Measurements from ENCODE around the gene ZNF644.
"Not testable (repeated sequence)": the region's sequence is repeated elsewhere in the genome, so short reads cannot be mapped to it uniquely, and the experiment has no call there.

ZNF644 gene

DNA sequence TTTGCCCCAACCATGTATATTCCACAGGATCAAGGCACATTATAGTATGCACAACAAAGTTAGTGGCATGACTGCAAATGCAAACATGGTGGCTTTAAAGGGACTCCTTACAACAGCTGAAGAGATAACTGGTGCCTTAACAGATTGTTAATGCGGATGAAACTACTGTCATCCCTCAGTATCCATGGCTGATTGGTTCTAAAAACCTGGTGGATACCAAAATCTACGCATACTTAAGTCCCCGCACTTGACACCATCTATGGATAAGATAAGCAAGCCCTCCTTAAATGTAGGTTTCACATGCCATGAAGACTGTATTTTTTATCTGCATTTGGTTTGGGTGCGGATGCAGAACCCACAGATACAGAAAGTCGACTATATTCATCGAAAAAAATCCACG is 73.5 kb downstream of the ZNF644 start:
- Mint-ChIP-seq H3K4me1 (no peaks in the 10 kb centered on the region), H3K9me3 (no peaks in the 10 kb centered on the region), H3K36me3 (peaks cover 12% of the 10 kb centered on the region), H3K27me3 (no peaks in the 10 kb centered on the region), H3K4me3 (no peak overlapping the region), H3K27ac (no peak overlapping the region)
- no peak for DNase-seq
- CTCF ChIA-PET = no interaction called here

DNA sequence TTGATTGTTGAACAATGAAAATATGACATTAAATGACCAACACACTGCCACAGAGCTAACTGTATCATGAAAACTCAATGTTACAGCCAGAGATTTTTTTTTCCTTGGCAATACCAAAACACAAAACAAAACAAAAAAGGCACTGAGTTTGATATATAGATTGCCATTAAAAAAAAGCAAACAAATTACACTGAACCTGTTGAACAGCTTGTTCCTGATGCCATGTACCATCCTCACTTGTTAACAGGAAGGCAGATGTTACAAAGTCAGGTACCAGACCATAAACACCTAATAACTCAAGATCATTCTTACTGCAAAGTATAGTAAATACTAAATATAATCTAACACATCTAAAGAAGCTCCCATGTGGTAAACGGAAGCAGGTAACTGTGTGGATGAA is 75.2 kb downstream of the ZNF644 start:
- CTCF ChIA-PET = interaction anchor here (0.5 kb wide), 1 partner anchor 103 kb away, joined by 3 read pairs; no protein-coding TSS in a partner anchor
- H3K9me3 Mint-ChIP-seq = no peaks in the 10 kb centered on the region
- no peaks in the 10 kb centered on the region for H3K4me1 Mint-ChIP-seq
- DNase-seq = no peak
- peaks cover 4% of the 10 kb centered on the region for H3K36me3 Mint-ChIP-seq
- H3K4me3 Mint-ChIP-seq = no peak overlapping the region
- no peaks in the 10 kb centered on the region for H3K27me3 Mint-ChIP-seq
- H3K27ac Mint-ChIP-seq = no peak overlapping the region

DNA sequence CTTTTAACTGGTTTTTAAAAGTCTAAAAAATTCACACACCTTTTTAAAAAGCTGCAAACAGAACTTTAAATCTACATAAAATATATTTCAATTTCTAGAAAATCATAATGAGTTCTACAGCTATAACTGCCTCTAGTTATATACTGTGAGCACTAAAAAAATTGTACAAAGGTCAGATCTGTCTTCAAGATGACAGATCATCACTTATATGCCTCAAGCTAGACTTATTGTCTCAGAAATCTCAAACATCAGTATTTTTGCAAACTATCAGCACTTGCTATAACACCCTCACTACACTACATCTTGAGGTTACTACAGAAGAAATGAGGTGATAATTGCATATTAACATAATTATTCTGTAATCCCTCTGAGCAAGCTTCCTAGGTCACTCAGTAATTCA is 76.5 kb downstream of the ZNF644 start:
- CTCF ChIA-PET = interaction anchor here (0.6 kb wide), 1 partner anchor 339 kb away, joined by 3 read pairs; no protein-coding TSS in a partner anchor
- Mint-ChIP-seq H3K4me3 (no peak overlapping the region), H3K4me1 (no peaks in the 10 kb centered on the region), H3K9me3 (no peaks in the 10 kb centered on the region), H3K36me3 (peaks cover 13% of the 10 kb centered on the region), H3K27me3 (no peaks in the 10 kb centered on the region), H3K27ac (no peak overlapping the region)
- DNase-seq = no peak

DNA sequence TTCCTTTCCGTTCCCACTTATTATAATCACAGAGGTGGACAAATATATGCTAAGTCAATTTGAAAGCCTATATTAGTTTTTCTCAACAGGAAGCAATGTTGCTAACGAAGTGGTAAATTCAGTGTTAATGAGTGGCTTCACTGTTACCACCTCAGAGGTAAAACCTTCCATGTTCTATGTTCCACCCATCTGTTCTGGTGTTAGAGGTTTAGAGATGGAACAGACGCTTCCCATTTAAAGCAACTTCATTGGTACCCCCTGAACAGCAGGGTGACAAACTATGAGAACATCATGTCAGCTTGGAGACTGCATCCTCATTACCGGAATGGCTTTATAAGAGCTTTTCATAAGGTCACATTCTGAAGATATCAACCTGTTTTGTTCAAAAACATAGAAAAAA is 77.9 kb downstream of the ZNF644 start:
- CTCF ChIA-PET = no interaction called here
- H3K4me3 Mint-ChIP-seq = no peak overlapping the region

DNA sequence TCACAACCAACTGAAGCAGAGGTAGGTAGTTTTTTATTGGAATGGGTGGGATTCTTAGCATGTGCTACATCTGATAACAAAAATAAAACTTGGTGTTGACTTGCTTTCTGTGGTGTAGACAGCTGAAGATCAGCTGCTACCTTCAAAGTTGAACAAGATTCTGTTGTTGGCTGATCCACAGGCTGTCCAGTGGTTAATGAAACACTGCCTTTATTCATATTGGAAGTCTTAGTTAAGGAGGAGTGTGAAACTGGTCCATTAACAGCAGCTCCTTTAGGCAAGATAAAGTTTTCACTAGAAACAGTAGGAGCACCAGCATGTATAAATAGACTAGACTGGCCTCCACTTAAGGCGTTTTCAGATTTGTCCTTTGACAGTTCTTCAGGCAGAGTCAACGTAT is 81.1 kb downstream of the ZNF644 start:
- Mint-ChIP-seq H3K27ac (no peak overlapping the region), H3K4me3 (no peak overlapping the region), H3K36me3 (peaks cover 53% of the 10 kb centered on the region), H3K27me3 (no peaks in the 10 kb centered on the region), H3K9me3 (no peaks in the 10 kb centered on the region), H3K4me1 (no peaks in the 10 kb centered on the region)
- DNase-seq = no peak
- CTCF ChIA-PET = interaction anchor here (0.6 kb wide), 1 partner anchor 50 kb away, joined by 3 read pairs; no protein-coding TSS in a partner anchor

More for the DNA sequence above, 77.9 kb downstream of the ZNF644 start:
- Mint-ChIP-seq H3K9me3 (no peaks in the 10 kb centered on the region), H3K36me3 (peaks cover 26% of the 10 kb centered on the region), H3K27ac (no peak overlapping the region), H3K4me1 (no peaks in the 10 kb centered on the region), H3K27me3 (no peaks in the 10 kb centered on the region)
- DNase-seq = no peak

DNA sequence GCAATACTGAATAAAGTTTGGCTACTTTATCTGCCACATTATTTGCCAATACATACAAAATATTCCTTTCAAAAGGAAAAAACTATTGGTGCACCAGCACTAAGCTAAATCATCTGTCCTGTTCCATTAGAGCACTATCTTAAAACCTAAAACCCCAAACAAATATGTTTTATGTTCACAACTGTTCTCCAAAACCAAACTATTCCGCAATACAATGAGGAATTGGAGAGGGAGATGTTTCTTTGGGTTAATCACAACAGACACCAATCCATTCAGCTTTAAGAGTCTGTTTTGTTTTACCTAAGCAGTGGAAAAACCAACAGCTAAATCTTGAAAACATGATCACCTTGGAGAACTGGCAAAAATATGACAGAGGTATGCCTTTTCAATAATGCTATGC is 85.1 kb downstream of the ZNF644 start:
- H3K27ac Mint-ChIP-seq = peak overlapping the region; percentile 3
- no peaks in the 10 kb centered on the region for H3K27me3 Mint-ChIP-seq
- H3K36me3 Mint-ChIP-seq = peaks cover 58% of the 10 kb centered on the region
- CTCF ChIA-PET = no interaction called here
- H3K9me3 Mint-ChIP-seq = no peaks in the 10 kb centered on the region
- H3K4me1 Mint-ChIP-seq = no peaks in the 10 kb centered on the region
- DNase-seq = no peak
- H3K4me3 Mint-ChIP-seq = no peak overlapping the region

DNA sequence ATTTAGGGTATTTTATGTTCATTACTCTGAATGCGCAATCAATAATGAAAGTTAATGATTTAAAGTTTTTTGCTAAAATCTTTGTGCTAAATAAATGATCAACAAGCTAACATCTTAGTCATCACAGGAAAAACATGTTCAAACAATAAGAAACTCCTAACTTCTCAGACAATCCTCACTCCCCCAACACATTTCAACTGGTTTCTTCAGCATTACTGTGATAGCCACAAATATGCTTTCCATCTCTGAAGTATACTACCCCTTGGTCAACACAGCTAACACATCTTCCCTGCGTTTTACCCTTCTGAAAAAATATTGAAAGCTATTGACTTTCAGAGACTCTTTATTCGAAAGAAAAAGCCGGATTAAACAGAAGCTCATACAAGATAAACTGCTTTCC is 85.8 kb downstream of the ZNF644 start:
- Mint-ChIP-seq H3K9me3 (no peaks in the 10 kb centered on the region), H3K4me1 (no peaks in the 10 kb centered on the region), H3K4me3 (no peak overlapping the region), H3K27me3 (no peaks in the 10 kb centered on the region), H3K36me3 (peaks cover 56% of the 10 kb centered on the region), H3K27ac (no peak overlapping the region)
- DNase-seq = no peak
- CTCF ChIA-PET = no interaction called here

DNA sequence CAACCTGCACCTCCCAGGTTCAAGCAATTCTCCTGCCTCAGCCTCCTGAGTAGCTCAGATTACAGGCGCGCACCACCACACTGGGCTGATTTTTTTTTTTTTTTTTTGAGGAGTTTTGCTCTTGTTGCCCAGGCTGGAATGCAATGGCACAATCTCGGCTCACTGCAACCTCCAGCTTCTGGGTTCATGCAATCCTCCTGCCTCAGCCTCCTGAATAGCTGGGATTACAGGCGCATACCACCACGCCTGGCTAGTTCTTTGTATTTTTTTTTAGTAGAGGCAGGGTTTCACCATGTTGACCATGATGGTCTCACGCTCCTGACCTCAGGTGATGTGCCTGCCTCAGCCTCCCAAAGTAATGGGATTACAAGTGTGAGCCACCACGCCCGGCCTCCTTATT is 93.6 kb downstream of the ZNF644 start:
- H3K9me3 Mint-ChIP-seq, H3K27me3 Mint-ChIP-seq, CTCF ChIA-PET, H3K27ac Mint-ChIP-seq, H3K4me3 Mint-ChIP-seq, DNase-seq: not testable (repeated sequence)
- peaks cover 29% of the 10 kb centered on the region for H3K4me1 Mint-ChIP-seq
- H3K36me3 Mint-ChIP-seq = peaks cover 41% of the 10 kb centered on the region

DNA sequence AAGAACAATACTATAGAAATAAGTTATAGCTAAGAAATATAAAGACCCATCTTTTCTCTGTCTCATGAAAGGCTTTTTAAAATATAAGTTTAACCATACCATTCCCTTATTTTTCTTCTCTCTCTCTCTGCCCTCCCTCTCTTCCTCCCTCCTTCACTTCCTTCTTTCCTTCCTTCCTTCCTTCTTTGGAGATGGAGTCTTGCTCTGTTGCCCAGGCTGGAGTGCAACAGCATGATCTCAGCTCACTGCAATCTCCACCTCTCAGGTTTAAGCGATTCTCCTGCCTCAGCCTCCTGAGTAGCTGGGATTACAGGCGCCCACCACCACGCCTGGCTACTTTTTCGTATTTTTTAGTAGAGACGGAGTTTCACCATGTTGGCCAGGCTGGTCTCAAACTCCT is 94.2 kb downstream of the ZNF644 start:
- CTCF ChIA-PET, H3K4me3 Mint-ChIP-seq, H3K27me3 Mint-ChIP-seq, H3K9me3 Mint-ChIP-seq, DNase-seq, H3K27ac Mint-ChIP-seq: not testable (repeated sequence)
- Mint-ChIP-seq H3K36me3 (peaks cover 40% of the 10 kb centered on the region), H3K4me1 (peaks cover 32% of the 10 kb centered on the region)

DNA sequence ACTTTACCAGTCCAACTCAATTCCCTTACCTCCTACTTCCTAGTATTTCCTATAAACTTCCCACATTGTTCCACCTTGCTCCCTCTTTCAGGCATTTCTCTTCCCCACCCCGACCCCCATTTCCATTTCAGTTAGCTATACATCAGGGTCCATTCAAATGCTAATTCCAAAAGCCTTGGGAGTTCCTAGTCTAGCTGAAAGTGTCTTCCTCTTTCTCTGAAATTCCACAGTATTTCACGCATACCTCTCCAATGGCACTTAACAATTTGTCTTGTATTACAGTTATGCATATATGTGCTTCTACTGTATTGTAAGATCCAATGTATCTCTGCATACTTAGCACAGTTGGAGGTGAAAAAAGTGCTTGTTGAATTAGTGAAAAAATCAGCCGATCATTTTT is 94.9 kb downstream of the ZNF644 start:
- H3K4me3 Mint-ChIP-seq = no peak overlapping the region
- peaks cover 35% of the 10 kb centered on the region for H3K4me1 Mint-ChIP-seq
- no peak overlapping the region for H3K27ac Mint-ChIP-seq

DNA sequence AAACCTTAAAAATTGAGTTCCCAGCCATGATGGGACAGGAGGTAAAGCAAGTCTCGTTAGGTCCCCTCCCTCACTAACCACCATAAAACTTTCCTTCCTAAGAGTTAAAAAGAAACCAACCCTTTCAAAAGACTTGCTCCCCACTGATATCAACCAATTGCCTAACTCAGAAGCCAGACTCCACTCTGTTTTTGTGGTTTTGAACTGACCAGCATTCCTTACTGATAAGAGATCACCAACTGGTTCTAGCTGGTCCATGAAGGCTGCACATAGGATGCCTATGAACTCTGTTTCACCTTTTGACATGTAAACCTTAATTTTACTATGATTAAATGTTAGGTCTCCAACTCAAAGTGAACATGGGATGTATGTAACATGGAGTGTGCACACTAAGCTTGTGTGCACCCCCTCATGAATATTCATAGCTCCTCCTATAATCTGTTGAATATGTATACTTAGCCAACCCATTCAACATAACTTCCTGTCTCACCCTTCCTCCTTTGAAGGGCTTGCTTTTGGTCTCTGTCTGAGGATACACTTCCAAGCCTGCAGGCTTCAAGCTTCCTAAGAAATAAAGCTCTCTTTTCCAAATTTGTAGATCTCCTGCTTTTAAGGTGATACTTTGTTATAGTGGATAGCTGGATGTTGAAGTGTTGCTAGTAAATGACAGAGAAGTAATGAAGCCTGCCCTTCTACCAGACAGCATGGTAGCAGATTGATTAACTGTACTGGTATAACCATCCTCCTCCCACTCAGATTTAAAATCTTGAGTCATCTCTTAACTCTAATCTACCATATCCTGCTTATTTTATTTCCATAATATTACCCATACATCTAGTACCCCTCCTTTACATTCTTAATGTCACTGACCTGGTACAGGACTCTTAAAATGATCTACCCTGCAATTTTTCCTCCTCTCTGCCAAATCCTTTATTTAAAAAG is 95.6 kb downstream of the ZNF644 start:
- H3K4me1 Mint-ChIP-seq = peaks cover 39% of the 10 kb centered on the region
- H3K4me3 Mint-ChIP-seq = no peak overlapping the region
- H3K9me3 Mint-ChIP-seq = no peaks in the 10 kb centered on the region
- peaks cover 40% of the 10 kb centered on the region for H3K36me3 Mint-ChIP-seq
- no peak for DNase-seq
- CTCF ChIA-PET = no interaction called here
- no peaks in the 10 kb centered on the region for H3K27me3 Mint-ChIP-seq
- no peak overlapping the region for H3K27ac Mint-ChIP-seq

More for the DNA sequence above, 94.9 kb downstream of the ZNF644 start:
- no peak for DNase-seq
- peaks cover 39% of the 10 kb centered on the region for H3K36me3 Mint-ChIP-seq
- H3K9me3 Mint-ChIP-seq = no peaks in the 10 kb centered on the region
- no peaks in the 10 kb centered on the region for H3K27me3 Mint-ChIP-seq
- CTCF ChIA-PET = no interaction called here

DNA sequence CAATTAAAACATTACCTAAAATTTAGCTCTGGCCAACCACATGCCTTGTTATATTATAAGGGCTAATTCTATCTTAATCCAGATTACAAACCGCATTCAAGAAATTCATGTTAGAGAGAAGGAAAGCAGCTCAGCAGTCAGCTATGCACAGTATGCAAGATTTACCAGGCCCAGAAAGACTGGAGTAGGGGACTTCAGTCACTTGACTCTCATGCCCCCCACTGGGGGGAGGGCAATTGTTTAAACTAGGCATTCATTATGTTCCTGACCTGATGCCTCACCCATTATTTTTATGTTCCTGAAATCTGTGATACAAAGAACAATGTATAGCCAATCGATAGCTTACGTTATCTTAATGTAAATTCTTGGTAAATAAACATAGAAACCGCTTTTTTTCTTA is 96.9 kb downstream of the ZNF644 start:
- Mint-ChIP-seq H3K4me1 (peaks cover 43% of the 10 kb centered on the region), H3K27me3 (no peaks in the 10 kb centered on the region), H3K27ac (no peak overlapping the region), H3K4me3 (no peak overlapping the region), H3K9me3 (no peaks in the 10 kb centered on the region), H3K36me3 (peaks cover 35% of the 10 kb centered on the region)
- DNase-seq = no peak
- CTCF ChIA-PET = no interaction called here

DNA sequence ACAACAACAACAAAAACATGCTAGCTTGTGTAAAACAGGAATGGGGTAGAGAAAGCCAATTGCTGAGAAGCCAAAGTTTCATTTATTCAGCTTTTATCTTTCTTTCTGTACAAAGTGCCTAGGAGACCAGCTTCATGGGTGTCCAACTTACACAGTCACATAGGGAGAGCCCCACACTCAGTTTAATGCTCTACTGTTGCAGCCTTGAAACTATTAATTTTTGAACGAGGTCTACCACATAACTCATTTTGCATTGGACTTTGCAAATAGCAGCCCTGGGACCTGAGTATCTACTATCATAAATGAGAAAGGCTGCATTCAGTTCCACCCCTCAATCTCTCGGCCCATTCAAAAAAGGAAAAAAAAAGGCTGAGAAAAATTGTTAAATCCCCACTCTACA is 98.8 kb downstream of the ZNF644 start:
- Mint-ChIP-seq H3K27me3 (no peaks in the 10 kb centered on the region), H3K4me1 (peaks cover 54% of the 10 kb centered on the region), H3K36me3 (peaks cover 33% of the 10 kb centered on the region), H3K4me3 (no peak overlapping the region), H3K9me3 (no peaks in the 10 kb centered on the region), H3K27ac (no peak overlapping the region)
- DNase-seq = no peak
- CTCF ChIA-PET = no interaction called here

DNA sequence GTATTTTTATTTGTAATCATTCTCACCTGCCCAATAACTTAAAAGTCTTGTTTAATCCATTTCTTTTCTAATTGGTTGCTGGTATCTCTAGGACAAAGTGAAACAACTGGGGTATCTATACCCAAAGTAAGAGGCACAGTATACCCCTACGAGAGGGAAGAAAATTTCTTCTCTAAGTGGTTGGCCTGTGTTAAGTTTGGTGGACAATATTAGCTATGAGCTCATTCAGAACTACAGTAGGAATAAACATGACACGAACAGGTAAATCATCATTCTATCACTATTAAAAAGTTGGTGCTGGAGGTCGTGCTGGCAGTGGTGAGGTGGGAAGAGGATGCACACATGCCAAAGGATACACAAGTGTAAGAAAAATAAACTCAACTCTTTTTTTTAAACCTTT is 99.6 kb downstream of the ZNF644 start:
- peaks cover 33% of the 10 kb centered on the region for H3K36me3 Mint-ChIP-seq
- CTCF ChIA-PET = no interaction called here
- H3K9me3 Mint-ChIP-seq = no peaks in the 10 kb centered on the region
- H3K27ac Mint-ChIP-seq = no peak overlapping the region
- DNase-seq = no peak
- no peaks in the 10 kb centered on the region for H3K27me3 Mint-ChIP-seq
- H3K4me1 Mint-ChIP-seq = peaks cover 54% of the 10 kb centered on the region
- no peak overlapping the region for H3K4me3 Mint-ChIP-seq

DNA sequence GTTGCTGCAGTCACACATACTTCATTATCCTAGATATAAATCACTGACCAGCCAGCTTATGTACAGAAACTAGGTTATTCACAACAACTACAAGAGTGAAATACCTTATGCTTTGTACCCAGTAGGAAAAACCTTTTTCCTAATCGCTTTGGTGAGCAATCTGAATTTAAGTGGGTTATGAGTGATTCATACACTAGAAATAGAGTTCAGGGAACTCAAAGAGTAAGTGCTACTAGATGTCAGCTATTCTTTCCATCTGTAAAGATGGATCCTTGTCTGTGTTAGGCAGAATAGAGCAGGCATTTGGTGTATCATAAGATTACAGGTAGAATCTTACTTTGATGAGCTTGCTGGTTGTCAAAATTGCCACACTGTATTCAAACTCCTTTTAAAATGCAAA is 101.9 kb downstream of the ZNF644 start:
- no peaks in the 10 kb centered on the region for H3K27me3 Mint-ChIP-seq
- peaks cover 36% of the 10 kb centered on the region for H3K4me1 Mint-ChIP-seq

More for the DNA sequence above, 101.9 kb downstream of the ZNF644 start:
- no peaks in the 10 kb centered on the region for H3K9me3 Mint-ChIP-seq
- CTCF ChIA-PET = interaction anchor here (0.9 kb wide), 1 partner anchor 68 kb away, joined by 3 read pairs; no protein-coding TSS in a partner anchor
- no peak overlapping the region for H3K27ac Mint-ChIP-seq
- H3K36me3 Mint-ChIP-seq = peaks cover 27% of the 10 kb centered on the region
- no peak for DNase-seq
- H3K4me3 Mint-ChIP-seq = no peak overlapping the region
